KOPT-K1 (cell line): Measurements from ENCODE around the gene SPTB.

Source experiments
- H3K27ac ChIP-seq: fragments of 200-600 bp; sonication (generic); 2 replicates; pipeline ENCODE4 v1.5.1; 2016; ENCODE audit warnings: antibody characterized with exemption, mild to moderate bottlenecking, low read depth, low read length; ENCODE audit not compliant: poor library complexity, severe bottlenecking
- H3K36me3 ChIP-seq: fragments of 200-600 bp; sonication (generic); 2 replicates; pipeline ENCODE4 v1.5.1; 2017; ENCODE audit warnings: antibody characterized with exemption, mild to moderate bottlenecking, low read length, moderate library complexity; ENCODE audit not compliant: insufficient read depth
- H3K9me3 ChIP-seq: fragments of 200-600 bp; sonication (generic); 2 replicates; pipeline ENCODE4 v1.5.1; 2017; ENCODE audit warnings: antibody characterized with exemption, low read length, mild to moderate bottlenecking; ENCODE audit not compliant: insufficient read depth, poor library complexity, severe bottlenecking

The SPTB gene

DNA sequence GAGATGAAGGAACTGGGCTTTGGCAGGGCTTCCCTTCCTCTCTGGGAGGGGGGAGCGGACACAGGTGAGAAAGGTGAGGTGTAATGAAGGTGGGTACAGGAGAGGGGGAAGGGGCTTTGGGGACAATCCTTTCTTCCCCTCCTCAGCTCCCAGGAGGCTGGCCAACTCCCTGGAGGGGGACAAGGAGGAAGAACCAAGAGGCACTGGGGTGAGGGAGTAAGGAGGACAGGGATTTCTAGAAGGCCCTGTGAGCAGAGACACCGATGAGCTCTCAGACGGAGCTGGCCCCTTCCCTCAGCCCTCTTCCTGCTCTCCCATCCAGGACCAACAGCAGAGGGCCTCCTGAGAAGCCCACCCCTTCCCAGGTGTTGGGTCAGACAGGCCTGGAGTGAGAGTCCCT lies 122.1 kb downstream of the SPTB start:
- Histone ChIP-seq H3K36me3 (no peaks in the 10 kb centered on the region), H3K9me3 (no peaks in the 10 kb centered on the region), H3K27ac (no peak overlapping the region)

GRCh38 chr14:64756712-64757111 lies 123.0 kb downstream of the SPTB start:
- no peaks in the 10 kb centered on the region for H3K36me3 ChIP-seq
- H3K27ac ChIP-seq: no peak overlapping the region
- H3K9me3 ChIP-seq: no peaks in the 10 kb centered on the region

GRCh38 chr14:64755781-64756221 lies 123.9 kb downstream of the SPTB start:
- Histone ChIP-seq H3K36me3 (no peaks in the 10 kb centered on the region), H3K27ac (no peak overlapping the region), H3K9me3 (no peaks in the 10 kb centered on the region)

GRCh38 chr14:64754685-64755084 lies 125.0 kb downstream of the SPTB start:
- Histone ChIP-seq H3K9me3 (no peaks in the 10 kb centered on the region), H3K36me3 (no peaks in the 10 kb centered on the region), H3K27ac (no peak overlapping the region)

DNA sequence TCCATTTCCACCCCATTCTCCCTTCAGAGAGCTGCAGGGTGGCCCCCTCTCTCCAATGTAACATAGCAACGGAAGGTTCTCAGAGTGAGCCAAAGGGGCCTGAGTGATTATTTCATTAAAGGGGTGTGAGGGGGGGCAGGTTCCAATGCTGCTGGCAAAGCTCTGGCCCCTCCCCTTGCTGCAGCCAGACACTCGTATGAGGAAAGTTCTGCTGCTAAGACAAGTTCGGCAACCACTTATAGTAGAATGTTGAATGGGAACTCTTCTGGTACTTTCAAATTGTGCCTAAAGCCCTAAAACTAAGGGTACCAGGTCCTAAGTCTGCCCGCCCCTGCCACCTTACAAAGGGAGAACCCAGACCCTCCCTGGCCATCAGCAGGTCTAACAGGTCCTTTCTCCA lies 125.7 kb downstream of the SPTB start:
- Histone ChIP-seq H3K27ac (no peak overlapping the region), H3K36me3 (no peaks in the 10 kb centered on the region)

DNA sequence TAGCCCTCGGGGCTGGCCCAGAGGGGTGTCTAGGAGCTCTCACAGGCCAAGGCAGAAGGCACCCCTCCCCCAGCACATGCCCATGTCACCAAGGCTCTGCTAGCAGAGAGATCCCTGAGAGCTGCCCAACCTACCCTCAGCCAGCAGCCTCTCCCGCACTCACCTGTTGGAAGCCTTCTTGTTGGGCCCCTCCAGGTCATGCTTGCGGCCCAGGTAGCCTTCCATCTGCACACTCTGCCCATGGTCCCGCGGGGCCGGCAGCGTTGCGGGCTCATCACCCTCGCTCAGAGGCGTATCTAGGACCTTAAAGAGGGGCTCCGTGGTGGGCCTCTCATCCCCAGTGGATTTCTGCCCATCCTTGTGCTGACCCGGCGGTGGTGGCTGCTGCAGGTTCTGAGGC lies 126.3 kb downstream of the SPTB start:
- no peaks in the 10 kb centered on the region for H3K9me3 ChIP-seq
- no peak overlapping the region for H3K27ac ChIP-seq

More for the DNA sequence above, 125.7 kb downstream of the SPTB start:
- no peaks in the 10 kb centered on the region for H3K9me3 ChIP-seq

GRCh38 chr14:64752909-64753308 lies 126.8 kb downstream of the SPTB start:
- H3K36me3 ChIP-seq: no peaks in the 10 kb centered on the region
- no peak overlapping the region for H3K27ac ChIP-seq
- H3K9me3 ChIP-seq: no peaks in the 10 kb centered on the region

More for the DNA sequence above, 126.3 kb downstream of the SPTB start:
- H3K36me3 ChIP-seq: no peaks in the 10 kb centered on the region

GRCh38 chr14:64748995-64749714 lies 130.6 kb downstream of the SPTB start:
- Histone ChIP-seq H3K9me3 (no peaks in the 10 kb centered on the region), H3K36me3 (no peaks in the 10 kb centered on the region), H3K27ac (no peak overlapping the region)

DNA sequence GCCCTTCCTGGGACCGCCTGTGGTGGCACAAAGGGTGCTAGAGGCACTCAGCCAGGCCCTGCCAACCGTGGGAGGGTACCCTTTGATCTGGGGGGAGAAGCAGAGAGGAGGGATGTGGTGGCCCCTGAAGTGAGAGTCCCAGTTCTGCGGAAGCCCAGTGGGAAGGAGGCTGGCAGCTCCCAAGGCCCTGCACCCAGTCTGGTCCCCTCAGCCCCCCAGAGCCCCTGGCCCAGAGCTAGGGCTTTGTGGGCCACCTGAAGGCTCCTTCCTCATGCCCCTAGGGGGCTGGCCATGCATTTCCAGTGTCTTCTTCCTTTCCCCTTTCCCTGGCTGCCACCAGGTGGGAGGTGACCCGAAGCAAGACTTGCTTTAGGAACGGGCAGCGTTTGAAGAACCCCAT lies 131.2 kb downstream of the SPTB start:
- Histone ChIP-seq H3K9me3 (no peaks in the 10 kb centered on the region), H3K27ac (no peak overlapping the region), H3K36me3 (no peaks in the 10 kb centered on the region)

GRCh38 chr14:64747327-64747726 lies 132.4 kb downstream of the SPTB start:
- Histone ChIP-seq H3K9me3 (no peaks in the 10 kb centered on the region), H3K36me3 (no peaks in the 10 kb centered on the region), H3K27ac (no peak overlapping the region)

- Histone ChIP-seq H3K36me3 (no peaks in the 10 kb centered on the region), H3K27ac (no peak overlapping the region), H3K9me3 (no peaks in the 10 kb centered on the region)
These were observed 133.1 kb downstream of the SPTB start for GRCh38 chr14:64746298-64747250.

GRCh38 chr14:64745511-64746091 lies 134.1 kb downstream of the SPTB start:
- H3K36me3 ChIP-seq: no peaks in the 10 kb centered on the region

GRCh38 chr14:64743061-64743460 lies 136.6 kb downstream of the SPTB start:
- no peaks in the 10 kb centered on the region for H3K9me3 ChIP-seq
- no peak overlapping the region for H3K27ac ChIP-seq
- no peaks in the 10 kb centered on the region for H3K36me3 ChIP-seq

More at GRCh38 chr14:64745511-64746091, 134.1 kb downstream of the SPTB start:
- no peak overlapping the region for H3K27ac ChIP-seq
- H3K9me3 ChIP-seq: no peaks in the 10 kb centered on the region

- Histone ChIP-seq H3K9me3 (no peaks in the 10 kb centered on the region), H3K36me3 (no peaks in the 10 kb centered on the region), H3K27ac (no peak overlapping the region)
These were observed 137.7 kb downstream of the SPTB start for GRCh38 chr14:64741961-64742360.

GRCh38 chr14:64741200-64741599 lies 138.5 kb downstream of the SPTB start:
- H3K9me3 ChIP-seq: no peaks in the 10 kb centered on the region
- H3K36me3 ChIP-seq: no peaks in the 10 kb centered on the region
- H3K27ac ChIP-seq: no peak overlapping the region
